Measurements from ENCODE around the gene OSGIN1.

OSGIN1 gene

GRCh38 chr16:83957296-83957855 lies 4.3 kb downstream of the OSGIN1 start:
- no peak for DNase-seq (ENCODE audit: low spot score)

GRCh38 chr16:83958137-83958845 lies 5.3 kb downstream of the OSGIN1 start:
- no peak for DNase-seq (ENCODE audit: low spot score)

GRCh38 chr16:83958846-83959565 lies 6.0 kb downstream of the OSGIN1 start:
- no peak for DNase-seq (ENCODE audit: low spot score)

- no peak for DNase-seq (ENCODE audit: low spot score)
Measured at GRCh38 chr16:83959656-83960434, 6.8 kb downstream of the OSGIN1 start.

- no peak for DNase-seq (ENCODE audit: low spot score)
Measured at GRCh38 chr16:83960521-83961249, 7.6 kb downstream of the OSGIN1 start.

- no peak for DNase-seq (ENCODE audit: low spot score)
Measured at GRCh38 chr16:83961591-83961990, 8.6 kb downstream of the OSGIN1 start.

- no peak for DNase-seq (ENCODE audit: low spot score)
Measured at GRCh38 chr16:83963277-83964119, 10.5 kb downstream of the OSGIN1 start.

GRCh38 chr16:83964684-83965443 lies 11.8 kb downstream of the OSGIN1 start:
- DNase-seq (ENCODE audit: low spot score) = no peak

- DNase-seq (ENCODE audit: low spot score) = no peak
Measured at GRCh38 chr16:83965444-83966152, 12.6 kb downstream of the OSGIN1 start.

- DNase-seq (ENCODE audit: low spot score) = no peak
Measured at GRCh38 chr16:83966153-83966696, 13.2 kb downstream of the OSGIN1 start.

- no peak for DNase-seq (ENCODE audit: low spot score)
Measured at GRCh38 chr16:83967091-83967490, 14.1 kb downstream of the OSGIN1 start.

- peak; percentile 91 for DNase-seq (ENCODE audit: low spot score)
Measured at GRCh38 chr16:83967838-83968305, 14.8 kb downstream of the OSGIN1 start, which contains the start of gene NECAB2. NECAB2 (plus strand) TSS chr16:83968244; CDS start chr16:83968649, 405 bp downstream.

- peak; percentile 60 for DNase-seq (ENCODE audit: low spot score)
Measured at GRCh38 chr16:83968306-83968851, 15.3 kb downstream of the OSGIN1 start.

- DNase-seq (ENCODE audit: low spot score) = no peak
Measured at GRCh38 chr16:83968891-83969649, 16.0 kb downstream of the OSGIN1 start.

GRCh38 chr16:83969771-83970429 lies 16.9 kb downstream of the OSGIN1 start:
- no peak for DNase-seq (ENCODE audit: low spot score)

- DNase-seq (ENCODE audit: low spot score) = no peak
Measured at GRCh38 chr16:83970430-83970815, 17.4 kb downstream of the OSGIN1 start.
